HG03439 (cell line): ENCODE data around the gene AQP3.
"Not testable (repeated sequence)": the region's sequence is repeated elsewhere in the genome, so short reads cannot be mapped to it uniquely, and the experiment has no call there.

Experiments used
- ATAC-seq: cut with Tn5 transposase; IDR thresholded peaks from one replicate; pipeline ENCODE4 v1.9.1; 2021; ENCODE audit warnings: mild to moderate bottlenecking, moderate library complexity; ENCODE audit not compliant: unreplicated experiment

AQP3 gene

GRCh38 chr9:33443464-33444154 is 3.8 kb downstream of the AQP3 start:
- no peak for ATAC-seq

DNA sequence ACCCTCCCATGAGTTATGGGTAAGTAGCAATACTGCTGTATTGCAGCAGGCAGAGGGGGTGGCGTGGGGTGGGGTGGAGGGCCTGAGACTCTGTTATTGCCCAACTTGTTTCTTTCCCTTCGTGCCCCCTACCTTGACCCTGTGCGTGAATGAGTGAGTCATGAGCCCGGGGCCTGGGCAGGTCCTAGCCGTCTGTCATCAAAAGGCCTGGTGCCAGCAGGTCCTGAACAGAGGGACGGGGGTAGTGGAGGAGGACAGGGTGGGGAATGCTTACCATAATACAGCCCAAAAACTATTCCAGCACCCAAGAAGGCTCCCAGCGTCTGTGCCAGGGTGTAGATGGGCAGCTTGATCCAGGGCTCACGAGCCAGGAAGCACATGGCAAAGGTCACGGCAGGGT is 4.3 kb downstream of the AQP3 start:
- ATAC-seq = no peak

DNA sequence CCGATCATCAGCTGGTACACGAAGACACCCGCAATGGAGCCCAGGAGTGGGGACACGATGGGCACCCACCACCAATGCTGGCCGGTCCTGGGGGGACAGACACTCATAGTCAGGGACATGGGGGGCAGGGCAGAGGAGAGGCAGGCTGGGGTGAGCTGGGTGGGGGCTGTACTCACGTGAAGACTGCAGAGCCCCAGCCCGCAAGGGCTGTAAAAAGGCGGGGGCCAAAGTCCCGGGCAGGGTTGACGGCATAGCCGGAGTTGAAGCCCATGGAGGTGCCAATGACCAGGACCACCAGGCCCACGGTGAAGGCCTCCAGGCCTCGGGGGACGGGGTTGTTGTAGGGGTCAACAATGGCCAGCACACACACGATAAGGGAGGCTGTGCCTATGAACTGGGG is 5.3 kb downstream of the AQP3 start:
- no peak for ATAC-seq

- no peak for ATAC-seq
These were observed 6.8 kb downstream of the AQP3 start for GRCh38 chr9:33440609-33441008.

- ATAC-seq = no peak
These were observed 7.2 kb downstream of the AQP3 start for GRCh38 chr9:33440204-33440603.

GRCh38 chr9:33439731-33440130 is 7.7 kb downstream of the AQP3 start:
- ATAC-seq = no peak

- no peak for ATAC-seq
These were observed 8.3 kb downstream of the AQP3 start for GRCh38 chr9:33438926-33439680.

DNA sequence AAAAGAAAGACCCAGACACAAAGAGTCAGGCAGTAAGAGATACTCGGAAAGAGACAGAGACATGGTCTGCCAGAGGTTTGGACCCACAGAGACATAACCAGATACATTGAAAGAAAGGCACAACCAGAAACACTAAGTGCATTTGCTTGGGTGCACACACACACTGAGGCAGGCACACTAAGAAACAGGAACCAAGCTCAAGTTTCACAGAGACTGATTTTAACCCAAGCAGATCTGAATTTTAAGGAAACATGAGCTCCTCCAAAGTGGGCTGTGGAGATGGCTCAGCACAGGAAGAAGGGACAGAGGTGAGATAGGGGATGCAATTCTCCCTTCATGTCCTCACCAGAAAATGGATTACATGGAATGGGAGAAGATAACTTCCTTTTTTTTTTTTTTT is 9.5 kb downstream of the AQP3 start:
- no peak for ATAC-seq

GRCh38 chr9:33437205-33437604 is 10.2 kb downstream of the AQP3 start:
- no peak for ATAC-seq

DNA sequence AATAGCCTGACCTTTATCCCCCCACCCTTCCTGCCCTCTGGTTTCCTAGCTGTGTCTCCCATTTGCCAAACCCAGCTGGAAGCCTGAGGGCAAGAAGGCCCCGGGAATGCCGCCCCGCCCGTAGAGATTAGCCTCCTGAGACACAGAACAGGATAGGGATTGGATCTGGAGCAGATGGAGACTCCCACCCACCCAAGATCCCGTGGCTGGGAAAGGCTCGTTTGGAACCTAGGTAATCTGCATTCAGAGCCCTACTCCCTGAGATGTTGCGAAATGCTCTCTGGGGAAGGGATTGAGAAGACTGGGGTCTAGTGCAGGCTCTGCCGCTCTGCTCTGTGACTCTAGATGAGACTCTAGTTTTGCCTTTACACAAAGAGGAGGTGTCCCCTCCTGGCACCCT is 10.9 kb downstream of the AQP3 start:
- no peak for ATAC-seq

DNA sequence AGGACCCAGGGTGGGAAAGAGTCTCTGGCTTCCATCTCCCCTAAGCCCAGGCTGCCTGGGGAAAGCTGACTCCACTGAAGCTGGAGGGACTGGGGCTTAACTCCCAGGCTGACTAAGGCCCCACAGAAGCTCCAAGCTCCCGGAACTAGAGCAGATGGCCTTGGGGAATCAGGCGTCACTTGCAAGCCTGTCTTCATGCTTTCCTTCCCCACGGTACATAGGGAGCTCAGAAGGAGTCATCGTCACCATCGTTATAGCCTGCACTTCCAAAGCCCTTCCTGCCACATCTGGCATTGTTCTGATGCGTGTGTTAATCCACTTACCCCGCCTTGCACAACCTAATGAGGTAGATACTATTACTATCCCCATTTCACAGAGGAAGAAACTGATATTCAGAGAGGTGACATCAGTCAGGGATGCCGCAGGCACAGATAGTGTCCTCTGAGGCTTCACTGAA is 11.5 kb downstream of the AQP3 start:
- ATAC-seq = no peak

- ATAC-seq = no peak
These were observed 12.9 kb downstream of the AQP3 start for GRCh38 chr9:33434317-33435105.

DNA sequence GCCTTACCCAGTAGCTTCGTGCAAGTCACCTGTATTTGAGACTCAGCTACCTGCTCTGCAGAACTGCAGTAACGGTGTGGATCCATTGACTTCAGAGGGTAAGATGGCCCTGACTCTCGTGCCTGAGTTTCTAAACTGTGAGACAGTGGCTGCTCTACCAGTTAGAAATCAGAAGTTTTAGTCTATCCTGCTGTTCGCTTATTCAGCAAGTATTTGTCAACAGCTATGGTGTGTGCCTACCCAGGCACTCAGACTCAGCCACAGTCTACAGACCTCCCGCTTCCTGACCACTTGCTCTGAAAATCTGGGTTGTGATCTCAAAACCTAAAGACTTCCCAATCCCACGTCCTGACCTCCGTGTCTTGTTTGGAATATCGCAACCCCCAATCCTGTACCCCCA is 13.5 kb downstream of the AQP3 start:
- ATAC-seq = no peak

DNA sequence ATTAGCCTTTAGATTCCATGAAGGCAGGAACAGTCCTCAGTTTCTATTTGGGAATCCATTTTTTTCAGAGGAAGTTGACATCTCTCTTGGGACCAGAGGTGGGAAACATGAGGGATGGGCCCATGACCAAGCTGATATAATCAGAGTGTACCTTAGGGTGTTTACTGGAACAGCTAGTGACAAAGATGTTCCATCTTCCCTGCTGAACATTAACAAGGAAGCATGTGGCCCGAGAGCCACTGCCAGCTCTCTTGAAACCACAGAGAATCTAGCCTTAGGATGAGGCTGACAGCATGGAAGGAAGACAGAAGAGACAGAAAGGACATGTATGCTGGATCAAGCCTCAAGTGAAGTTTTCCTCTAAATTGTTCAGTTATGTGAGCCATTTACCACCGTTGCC is 16.0 kb downstream of the AQP3 start:
- ATAC-seq = no peak

DNA sequence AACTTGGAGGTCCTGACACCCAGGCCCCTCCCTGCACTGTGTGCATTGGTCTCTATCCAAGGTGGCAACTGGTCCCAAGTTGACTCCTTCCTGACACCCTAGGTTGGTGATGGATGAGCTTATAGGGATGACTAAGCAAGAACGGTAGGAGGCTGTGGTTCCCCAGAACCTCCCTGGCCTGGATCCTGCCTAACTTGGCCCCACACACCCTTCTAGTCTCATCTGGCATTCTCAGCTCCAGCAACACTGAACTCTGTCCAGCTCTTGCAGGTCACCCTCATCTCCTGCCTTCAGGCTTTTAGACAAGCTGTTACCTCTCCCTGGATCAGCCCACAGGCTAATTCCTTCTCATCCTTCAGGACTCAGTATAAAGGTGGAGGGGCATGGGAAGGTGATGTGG is 16.5 kb downstream of the AQP3 start:
- ATAC-seq = no peak

GRCh38 chr9:33429256-33429985 is 18.0 kb downstream of the AQP3 start:
- no peak for ATAC-seq

DNA sequence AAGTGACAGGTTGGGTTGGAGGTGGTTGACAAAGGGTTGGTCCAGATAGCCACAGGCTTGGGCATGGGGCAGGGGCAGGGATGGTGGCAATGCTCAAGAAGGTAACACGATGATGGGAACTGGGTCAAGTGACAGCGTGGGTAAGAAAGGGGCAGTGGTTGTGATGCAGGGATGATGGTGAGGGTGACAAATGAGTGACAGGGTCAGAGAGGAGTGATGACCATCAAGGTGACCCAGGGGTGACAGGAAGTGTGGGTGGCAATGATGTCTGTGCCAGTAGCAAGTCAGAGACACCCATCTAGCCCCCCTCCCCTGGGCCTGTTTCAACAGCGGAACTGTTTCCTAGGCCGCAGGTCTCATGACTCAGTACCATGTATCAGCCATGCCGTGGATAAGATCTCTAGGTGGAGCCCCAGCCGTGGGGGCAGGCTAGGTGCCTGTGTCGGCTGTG is 20.5 kb downstream of the AQP3 start:
- no peak for ATAC-seq

DNA sequence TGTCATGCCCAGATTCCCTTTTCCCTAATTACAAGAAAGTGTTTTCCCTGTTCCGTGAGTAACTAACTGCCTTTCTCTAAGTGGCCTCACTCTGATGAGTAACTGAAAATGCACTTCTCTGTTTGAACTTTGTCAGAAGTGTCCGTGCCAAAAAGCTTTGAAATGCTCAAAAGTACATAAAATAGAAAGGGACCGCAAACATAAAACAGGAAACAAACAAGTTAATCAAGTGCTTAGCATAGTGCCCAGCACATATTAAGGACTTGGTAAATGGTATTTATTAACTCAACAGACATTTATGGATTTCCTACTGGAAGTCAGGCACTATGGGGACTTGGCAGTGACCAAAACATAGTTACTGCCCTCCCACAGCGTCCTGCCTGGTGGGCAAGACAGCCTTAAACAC is 22.3 kb downstream of the AQP3 start:
- no peak for ATAC-seq

DNA sequence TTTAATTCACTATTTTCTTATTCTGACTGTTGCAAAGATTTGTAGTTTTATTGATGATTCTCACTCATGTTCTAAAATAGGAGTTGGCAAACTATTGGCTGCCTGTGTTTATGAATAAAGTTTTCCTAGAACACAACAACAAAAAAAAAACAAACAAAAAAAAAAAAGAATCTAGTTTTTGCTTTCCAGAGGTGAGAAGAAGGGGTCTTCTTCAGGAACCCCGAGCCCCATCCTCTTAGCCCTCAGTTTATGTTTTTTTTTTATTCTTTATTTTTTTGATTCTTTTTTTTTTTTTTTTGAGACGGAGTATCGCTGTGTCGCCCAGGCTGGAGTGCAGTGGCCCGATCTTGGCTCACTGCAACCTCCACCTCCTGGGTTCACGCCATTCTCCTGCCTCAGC is 22.9 kb downstream of the AQP3 start:
- not testable (repeated sequence) for ATAC-seq

DNA sequence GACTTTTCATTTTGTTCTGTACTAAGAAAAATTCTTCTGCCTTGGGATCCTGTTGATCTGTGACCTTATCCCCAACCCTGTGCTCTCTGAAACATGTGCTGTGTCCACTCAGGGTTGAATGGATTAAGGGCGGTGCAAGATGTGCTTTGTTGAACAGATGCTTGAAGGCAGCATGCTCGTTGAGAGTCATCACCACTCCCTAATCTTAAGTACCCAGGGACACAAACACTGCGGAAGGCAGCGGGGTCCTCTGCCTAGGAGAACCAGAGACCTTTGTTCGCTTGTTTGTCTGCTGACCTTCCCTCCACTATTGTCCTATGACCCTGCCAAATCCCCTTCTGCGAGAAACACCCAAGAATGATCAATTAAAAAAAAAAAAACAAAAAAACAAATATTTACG is 23.4 kb downstream of the AQP3 start:
- ATAC-seq = not testable (repeated sequence)

GRCh38 chr9:33419708-33420303 is 27.6 kb downstream of the AQP3 start:
- no peak for ATAC-seq
